AG04450 (cell line): ENCODE results near the gene EPHA3. TPM values are rescaled to one million over a fixed set of nuclear protein-coding genes. Genes with fewer than 3 reads are reported as not detected.

ENCODE experiments used
- CTCF ChIA-PET: fragments of 300-600, 350-600 bp; formaldehyde crosslinking; extraction: SDS; loops from one replicate; lab custom pipeline; 2022; ENCODE audit warnings: antibody characterized with exemption, inconsistent platforms; lab: Charles Lee
- POLR2A ChIA-PET: fragments of 350-600 bp; formaldehyde crosslinking; extraction: SDS; loops from one replicate; lab custom pipeline; 2021; ENCODE audit warnings: antibody characterized with exemption, inconsistent platforms; lab: Yijun Ruan, JAX
- DNase-seq: peaks from one replicate; pipeline ENCODE4 v3.0.0-alpha.2; 2011; ENCODE audit warnings: low read depth, low spot score
- H3K27ac ChIP-seq: one replicate; pipeline ENCODE4 v1.5.1; 2012; ENCODE audit warnings: low read depth, low read length, control low read depth
- H3K27me3 ChIP-seq: one replicate; pipeline ENCODE4 v1.6.0; 2012; ENCODE audit warnings: low read length; ENCODE audit not compliant: control insufficient read depth, insufficient read depth
- H3K4me3 ChIP-seq: 2 replicates; pipeline ENCODE4 v1.5.1; 2011; ENCODE audit warnings: mild to moderate bottlenecking, low read depth, low read length, control low read depth
- H3K9me3 ChIP-seq: 2 replicates; pipeline ENCODE4 v1.5.1; 2012; ENCODE audit warnings: low read length; ENCODE audit not compliant: control insufficient read depth, insufficient read depth
- polyA plus RNA-seq: library from polyadenylated mRNA; depleted of rRNA; stranded (reverse); fragments of >200 nt; gene quantifications from 2 replicates; pipeline ENCODE4 v1.2.3, GENCODE V29; 2011
- TF ChIP-seq, protein P1 (sequence below): IDR thresholded peaks from 2 replicates; pipeline ENCODE4 v1.5.1; 2011; ENCODE audit warnings: low read depth, low read length, control low read depth, inconsistent platforms

Gene EPHA3
- polyA plus RNA-seq, 1 experiment = 0.04 TPM

DNA sequence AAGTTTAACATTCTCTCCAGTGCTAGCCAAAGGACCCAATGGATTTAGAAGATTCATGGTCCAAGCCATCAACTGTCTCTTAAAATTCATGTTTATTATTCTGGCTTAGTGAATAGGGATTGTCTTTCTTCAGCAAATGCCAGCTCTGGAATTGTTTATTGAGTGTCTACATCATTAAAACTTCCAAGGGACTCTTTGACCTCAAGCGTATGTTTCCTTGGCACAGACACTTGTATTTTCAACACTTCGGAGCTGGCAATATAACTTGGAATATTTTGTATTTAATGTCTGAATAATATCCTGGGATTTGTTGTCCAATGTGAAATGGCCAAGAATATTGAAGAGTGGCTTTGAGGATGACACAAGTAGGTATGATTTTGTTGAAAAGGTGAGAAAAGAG is 204.2 kb downstream of the EPHA3 start:
- Histone ChIP-seq H3K4me3 (no peak overlapping the region), H3K27ac (no peak overlapping the region), H3K9me3 (no peaks in the 10 kb centered on the region), H3K27me3 (no peaks in the 10 kb centered on the region)
- ChIA-PET CTCF (no interaction called here), POLR2A (no interaction called here)
- TF ChIP-seq, protein P1, sequence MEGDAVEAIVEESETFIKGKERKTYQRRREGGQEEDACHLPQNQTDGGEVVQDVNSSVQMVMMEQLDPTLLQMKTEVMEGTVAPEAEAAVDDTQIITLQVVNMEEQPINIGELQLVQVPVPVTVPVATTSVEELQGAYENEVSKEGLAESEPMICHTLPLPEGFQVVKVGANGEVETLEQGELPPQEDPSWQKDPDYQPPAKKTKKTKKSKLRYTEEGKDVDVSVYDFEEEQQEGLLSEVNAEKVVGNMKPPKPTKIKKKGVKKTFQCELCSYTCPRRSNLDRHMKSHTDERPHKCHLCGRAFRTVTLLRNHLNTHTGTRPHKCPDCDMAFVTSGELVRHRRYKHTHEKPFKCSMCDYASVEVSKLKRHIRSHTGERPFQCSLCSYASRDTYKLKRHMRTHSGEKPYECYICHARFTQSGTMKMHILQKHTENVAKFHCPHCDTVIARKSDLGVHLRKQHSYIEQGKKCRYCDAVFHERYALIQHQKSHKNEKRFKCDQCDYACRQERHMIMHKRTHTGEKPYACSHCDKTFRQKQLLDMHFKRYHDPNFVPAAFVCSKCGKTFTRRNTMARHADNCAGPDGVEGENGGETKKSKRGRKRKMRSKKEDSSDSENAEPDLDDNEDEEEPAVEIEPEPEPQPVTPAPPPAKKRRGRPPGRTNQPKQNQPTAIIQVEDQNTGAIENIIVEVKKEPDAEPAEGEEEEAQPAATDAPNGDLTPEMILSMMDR = no peak
- DNase-seq = no peak

DNA sequence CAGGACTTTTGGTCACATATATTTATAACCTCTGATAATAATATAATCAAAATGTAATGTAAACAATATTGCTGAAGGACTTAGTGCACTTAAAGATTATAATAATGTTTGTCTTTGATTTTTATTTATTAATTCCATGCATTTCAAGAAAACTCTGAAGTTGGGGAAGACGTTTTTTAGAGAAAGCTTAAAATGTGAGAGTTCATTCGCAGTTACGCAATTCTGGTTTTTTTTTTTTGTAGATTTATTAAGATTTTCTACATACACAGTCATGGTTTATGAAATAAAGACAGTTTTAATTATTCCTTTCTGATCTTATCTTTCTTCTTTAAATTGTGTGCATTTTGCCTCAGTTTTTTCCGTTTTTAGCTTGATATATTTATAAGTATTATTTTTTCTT is 204.7 kb downstream of the EPHA3 start:
- H3K27ac ChIP-seq = no peak overlapping the region
- ChIA-PET CTCF (no interaction called here), POLR2A (no interaction called here)
- DNase-seq = no peak
- no peaks in the 10 kb centered on the region for H3K27me3 ChIP-seq
- TF ChIP-seq, protein P1 = no peak
- no peaks in the 10 kb centered on the region for H3K9me3 ChIP-seq
- no peak overlapping the region for H3K4me3 ChIP-seq

DNA sequence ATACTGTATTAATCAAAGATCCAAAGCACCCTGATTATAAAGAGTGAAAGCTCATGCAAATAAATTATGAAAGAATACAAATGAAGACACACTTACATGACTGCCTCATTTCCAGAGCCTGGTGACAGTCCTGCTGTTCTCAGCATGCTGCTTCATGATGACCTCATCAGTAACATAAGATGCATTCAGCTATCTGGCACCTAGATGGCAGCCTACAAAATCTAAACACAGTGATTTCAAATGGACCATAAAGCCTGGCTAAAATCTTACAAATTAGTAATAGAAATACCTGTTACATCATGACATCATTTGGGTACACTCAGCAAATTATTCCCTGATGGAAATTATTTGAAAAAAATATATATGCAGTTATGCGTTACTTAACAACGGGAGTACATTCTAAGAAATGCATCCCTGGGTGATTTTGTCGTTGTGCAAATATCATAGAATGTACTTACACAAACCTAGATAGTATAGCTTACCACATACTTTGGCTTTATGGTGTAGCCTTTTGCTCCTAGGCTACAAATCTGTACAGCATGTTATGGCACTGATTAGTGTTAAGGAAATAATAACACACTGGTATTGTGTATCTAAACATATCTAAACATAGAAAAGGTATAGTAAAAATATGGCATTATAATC is 207.2 kb downstream of the EPHA3 start:
- DNase-seq = no peak
- ChIA-PET POLR2A (interaction anchor here (0.7 kb wide), 1 partner anchor 89 kb away, joined by 4 read pairs; no protein-coding TSS in a partner anchor), CTCF (no interaction called here)
- H3K27ac ChIP-seq = no peak overlapping the region
- no peak overlapping the region for H3K4me3 ChIP-seq
- H3K9me3 ChIP-seq = no peaks in the 10 kb centered on the region
- no peaks in the 10 kb centered on the region for H3K27me3 ChIP-seq
- TF ChIP-seq, protein P1 = no peak

DNA sequence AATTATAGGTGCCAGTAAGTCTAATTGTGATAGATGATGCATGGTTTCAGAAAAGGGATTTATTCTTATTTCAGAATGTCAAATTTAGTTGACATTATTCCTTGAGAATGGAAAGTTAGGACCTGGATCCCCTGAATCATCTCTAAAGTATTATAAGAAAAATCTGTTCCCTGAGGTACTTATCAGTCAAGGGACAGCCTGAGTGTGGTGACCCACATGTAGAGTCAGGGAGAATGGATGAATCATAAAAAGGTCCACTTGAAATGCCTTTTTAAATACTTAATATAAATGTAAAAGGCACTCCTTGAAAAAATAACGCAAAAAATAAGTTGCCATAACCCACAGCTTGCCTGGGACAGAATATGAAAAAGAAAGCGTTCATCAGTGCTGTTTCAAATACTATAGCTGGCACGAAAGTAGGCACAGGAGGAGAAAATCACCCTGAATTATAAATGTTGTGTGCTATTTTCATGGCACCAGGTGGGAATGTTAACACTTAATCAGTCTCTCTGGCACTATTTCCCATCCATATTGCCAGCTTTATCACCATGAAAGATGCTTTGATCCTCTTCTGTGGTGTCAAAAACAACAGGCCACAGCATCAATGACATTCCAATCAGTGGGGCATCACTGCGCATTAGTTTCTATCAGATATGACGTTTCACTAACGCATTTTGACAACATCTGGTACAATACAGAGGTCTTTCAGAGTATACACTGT is 208.5 kb downstream of the EPHA3 start:
- Histone ChIP-seq H3K27me3 (no peaks in the 10 kb centered on the region), H3K4me3 (no peak overlapping the region), H3K27ac (no peak overlapping the region), H3K9me3 (no peaks in the 10 kb centered on the region)
- TF ChIP-seq, protein P1 = no peak
- DNase-seq = no peak
- ChIA-PET CTCF (no interaction called here), POLR2A (no interaction called here)

DNA sequence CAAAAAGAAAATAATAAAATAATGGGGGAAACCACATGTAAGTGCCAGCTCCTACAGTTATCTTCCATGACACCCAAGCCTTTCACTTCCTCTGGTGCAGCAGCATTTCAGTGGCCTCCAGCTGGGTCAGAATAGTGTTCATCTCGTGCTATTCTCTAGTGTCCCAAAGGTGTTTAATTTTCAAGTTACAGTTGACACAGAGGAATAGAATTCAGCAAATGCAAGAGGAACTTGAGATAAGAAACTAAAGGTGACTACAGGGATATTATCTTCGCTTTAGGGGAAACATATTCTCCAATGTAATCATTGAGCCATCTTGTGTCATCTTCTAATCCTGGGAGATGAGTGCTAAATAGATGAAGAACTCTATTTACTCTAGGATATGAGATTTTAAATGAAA is 212.8 kb downstream of the EPHA3 start:
- no peaks in the 10 kb centered on the region for H3K27me3 ChIP-seq
- CTCF ChIA-PET = no interaction called here
- TF ChIP-seq, protein P1 = no peak
- no peak overlapping the region for H3K27ac ChIP-seq
- no peaks in the 10 kb centered on the region for H3K9me3 ChIP-seq
- no peak for DNase-seq
- H3K4me3 ChIP-seq = no peak overlapping the region
- POLR2A ChIA-PET = no interaction called here
